ENCODE results near the gene CCND1. TPM values are rescaled to one million over a fixed set of nuclear protein-coding genes. Genes with fewer than 3 reads are reported as not detected.

The CCND1 gene
- total and polyA plus RNA-seq, 9 of the 15 experiments (the other 6 are each of a cell fraction or from before 2014, with no cell fraction given): 0.04 to 23.3 (median 3.8) TPM

DNA sequence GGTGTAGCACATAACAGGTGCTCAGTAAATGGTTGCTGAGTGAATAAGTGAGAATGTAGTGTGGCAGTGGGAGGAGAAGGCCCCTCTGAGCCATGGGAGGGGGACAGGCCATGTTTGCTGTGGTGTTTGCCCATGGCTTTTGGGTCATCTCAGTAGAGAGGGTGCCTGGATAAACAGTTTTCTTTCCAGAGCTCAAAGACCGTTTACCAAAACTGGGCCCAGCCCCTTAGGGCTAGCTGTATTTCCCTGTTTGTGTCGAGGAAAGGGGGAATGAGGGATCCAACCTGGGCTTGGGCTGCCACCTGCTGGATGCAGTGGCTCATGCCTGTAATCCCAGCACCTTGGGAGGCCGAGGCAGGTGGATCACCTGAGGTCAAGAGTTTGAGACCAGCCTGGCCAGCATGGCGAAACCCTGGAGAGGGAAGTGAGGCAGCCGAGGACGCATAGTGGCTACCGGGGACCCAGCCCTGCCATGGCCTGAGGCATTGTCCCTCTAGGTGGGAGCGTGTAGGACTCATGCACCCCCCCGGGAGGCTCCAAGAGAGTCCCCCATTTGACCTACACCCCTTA, 42.9 kb downstream of the CCND1 start (continued):
- TF ChIP-seq, protein P1, sequence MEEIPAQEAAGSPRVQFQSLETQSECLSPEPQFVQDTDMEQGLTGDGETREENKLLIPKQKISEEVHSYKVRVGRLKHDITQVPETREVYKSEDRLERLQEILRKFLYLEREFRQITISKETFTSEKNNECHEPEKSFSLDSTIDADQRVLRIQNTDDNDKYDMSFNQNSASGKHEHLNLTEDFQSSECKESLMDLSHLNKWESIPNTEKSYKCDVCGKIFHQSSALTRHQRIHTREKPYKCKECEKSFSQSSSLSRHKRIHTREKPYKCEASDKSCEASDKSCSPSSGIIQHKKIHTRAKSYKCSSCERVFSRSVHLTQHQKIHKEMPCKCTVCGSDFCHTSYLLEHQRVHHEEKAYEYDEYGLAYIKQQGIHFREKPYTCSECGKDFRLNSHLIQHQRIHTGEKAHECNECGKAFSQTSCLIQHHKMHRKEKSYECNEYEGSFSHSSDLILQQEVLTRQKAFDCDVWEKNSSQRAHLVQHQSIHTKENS (CRISPR knock-in tag; IDR thresholded peaks at IDR 0.05): no peak
- TF ChIP-seq, protein P2, sequence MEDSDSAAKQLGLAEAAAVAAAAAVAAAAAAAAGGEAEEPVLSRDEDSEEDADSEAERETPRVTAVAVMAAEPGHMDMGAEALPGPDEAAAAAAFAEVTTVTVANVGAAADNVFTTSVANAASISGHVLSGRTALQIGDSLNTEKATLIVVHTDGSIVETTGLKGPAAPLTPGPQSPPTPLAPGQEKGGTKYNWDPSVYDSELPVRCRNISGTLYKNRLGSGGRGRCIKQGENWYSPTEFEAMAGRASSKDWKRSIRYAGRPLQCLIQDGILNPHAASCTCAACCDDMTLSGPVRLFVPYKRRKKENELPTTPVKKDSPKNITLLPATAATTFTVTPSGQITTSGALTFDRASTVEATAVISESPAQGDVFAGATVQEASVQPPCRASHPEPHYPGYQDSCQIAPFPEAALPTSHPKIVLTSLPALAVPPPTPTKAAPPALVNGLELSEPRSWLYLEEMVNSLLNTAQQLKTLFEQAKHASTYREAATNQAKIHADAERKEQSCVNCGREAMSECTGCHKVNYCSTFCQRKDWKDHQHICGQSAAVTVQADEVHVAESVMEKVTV (CRISPR knock-in tag; IDR thresholded peaks at IDR 0.05): 0 out of 2 replicates have a peak, but pooled peaks have one; percentile 23
- TF ChIP-seq RAD21 (CRISPR knock-in tag; conservative IDR thresholded peaks at IDR 0.05 in 1 of 2, IDR thresholded peaks at IDR 0.05 in 1 of 2) (peak; percentile 31 to 79; a peak in 2 of 4 replicates), PTTG1 (tag; IDR thresholded peaks at IDR 0.05; ENCODE audit: low read depth) (no peak)

DNA sequence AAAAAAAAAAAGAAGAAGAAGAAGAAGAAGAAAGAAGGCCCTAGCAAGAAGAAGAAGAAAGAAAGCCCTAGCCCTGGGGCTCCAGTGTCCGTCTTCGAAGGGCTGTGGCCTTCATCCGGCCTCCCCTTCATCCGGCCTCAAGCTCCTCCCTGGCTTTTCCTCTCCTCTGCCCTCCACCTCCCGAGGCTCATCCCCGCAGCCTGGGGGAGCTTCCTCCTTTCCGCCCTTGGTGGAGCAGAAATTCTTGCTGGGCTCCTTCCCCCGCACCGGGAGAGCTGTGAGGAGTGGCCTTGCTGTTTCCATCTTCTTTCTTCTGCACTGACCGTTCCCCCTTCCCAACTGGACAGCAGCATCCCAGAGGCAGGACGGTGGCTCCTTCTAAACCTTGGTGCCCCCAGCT, 43.7 kb downstream of the CCND1 start:
- in situ Hi-C loops (cut with MboI) (loop anchor here (10.0 kb wide), 1 partner anchor 200 kb away; no protein-coding TSS in a partner anchor), intact Hi-C loops (cut with micrococcal nuclease) (loop anchor here (5.0 kb wide), 2 partner anchors 158 to 513 kb away; no protein-coding TSS in a partner anchor)
- ChIA-PET POLR2A (no interaction called here), CTCF (ENCODE audit: low intra/inter-chr PET ratio) (interaction anchor here (2.8 to 3.0 kb wide), 2 partner anchors 117 to 203 kb away, joined by 22 to 25 read pairs; no protein-coding TSS in a partner anchor)
- H3K9me1 ChIP-seq (ENCODE audit: control insufficient read depth, insufficient read depth, low read length): no peaks in the 10 kb centered on the region
- no peaks in the 10 kb centered on the region for H3K27me3 ChIP-seq (ENCODE audit: control insufficient read depth in 2 of 2, insufficient read depth in 2 of 2, low read length in 2 of 2)
- FAIRE-seq (no peak), DNase-seq (ENCODE audit: extremely low read depth in 1 of 4, low spot score in 3 of 4) (no peak), ATAC-seq (no peak)
- H3K9me3 ChIP-seq (replicated peaks; ENCODE audit: control insufficient read depth, insufficient read depth, low read depth, low read length): 0 out of 2 replicates have a peak, but pooled peaks cover 2% of the 10 kb centered on the region
- WGBS (ENCODE audit: insufficient coverage, low coverage, missing lambda C conversion rate): 15% methylated on average over 4 of the region's 11 CpGs
- no peak overlapping the region for H2AFZ ChIP-seq (ENCODE audit: low read depth, low read length)
- H3K79me2 ChIP-seq (ENCODE audit: control insufficient read depth, insufficient read depth, low read length): no peaks in the 10 kb centered on the region
- H3K4me2 ChIP-seq (ENCODE audit: insufficient read depth, low read length): no peak overlapping the region
- H3K36me3 ChIP-seq (ENCODE audit: control insufficient read depth, insufficient read depth, low read length): no peaks in the 10 kb centered on the region; the same call in 2 of the 3 replicates
- no peak overlapping the region for H3K27ac ChIP-seq (ENCODE audit: extremely low read depth, low read depth, low read length)
- H3K9ac ChIP-seq (ENCODE audit: insufficient read depth in 1 of 2, low read depth in 2 of 2, low read length in 2 of 2): no peak overlapping the region
- H4K20me1 ChIP-seq (replicated peaks; ENCODE audit: control insufficient read depth, insufficient read depth, low read length): no peaks in the 10 kb centered on the region
- no TSS peak for BruUV-seq (replicated peaks)
- TF ChIP-seq TCFL5 (CRISPR knock-in tag; conservative IDR thresholded peaks at IDR 0.05): no peak
- TF ChIP-seq SAFB (IDR thresholded peaks at IDR 0.05; ENCODE audit: borderline replicate concordance, low read depth, low read length): no peak
- 0 out of 2 replicates have a peak, but pooled peaks have one; percentile 50 for TF ChIP-seq ZNF263 (CRISPR knock-in tag; IDR thresholded peaks at IDR 0.05; ENCODE audit: borderline replicate concordance)
- TF ChIP-seq KAT8 (IDR thresholded peaks at IDR 0.05; ENCODE audit: low read depth): no peak
- no peak overlapping the region for H3K4me3 ChIP-seq
- peaks cover 3 to 13% of the 10 kb centered on the region in 2 experiments; a peak in 4 of 5 replicates for H3K4me1 ChIP-seq (replicated peaks in 1 of 2; ENCODE audit: control insufficient read depth in 2 of 2, insufficient read depth in 2 of 2, low read length in 2 of 2)
